ENCODE results near the gene OOSP4A. TPM values are rescaled to one million over a fixed set of nuclear protein-coding genes. Genes with fewer than 3 reads are reported as not detected.

The OOSP4A gene
- total and polyA plus RNA-seq, 2 of the 4 experiments (the other 2 are of a cell fraction): not detected

- H3K4me2 ChIP-seq (ENCODE audit: low read depth, low read length): no peak overlapping the region
- POLR2A ChIA-PET (ENCODE audit: unreplicated experiment): no interaction called here
- no TSS peak for BruUV-seq (replicated peaks)
- intact Hi-C loops (cut with micrococcal nuclease) (no loop called here), in situ Hi-C loops (cut with MboI; ENCODE audit: low sequenced_read_pairs) (no loop called here), dilution Hi-C loops (cut with HindIII; ENCODE audit: low sequenced_read_pairs, unreplicated experiment) (no loop called here)
- H3K9me1 ChIP-seq (ENCODE audit: insufficient read depth, low read length): no peaks in the 10 kb centered on the region
- no peaks in the 10 kb centered on the region for H3K4me1 ChIP-seq (ENCODE audit: control insufficient read depth, insufficient read depth, low read length)
- no peak overlapping the region for H3K4ac ChIP-seq (ENCODE audit: low read depth, low read length)
- ATAC-seq (ENCODE audit: low read depth): no peak
- no peak overlapping the region for H2AK5ac ChIP-seq (ENCODE audit: low read depth, low read length)
- CTCF ChIA-PET: no interaction called here
- no peak overlapping the region for H3K27ac ChIP-seq (ENCODE audit: insufficient read depth, low read length)
- H2AK9ac ChIP-seq (replicated peaks; ENCODE audit: low read depth, low read length, poor library complexity): no peak overlapping the region
- no peak overlapping the region for H2BK5ac ChIP-seq (ENCODE audit: low read depth, low read length, poor library complexity, severe bottlenecking)
- no peak overlapping the region for H3K23ac ChIP-seq (ENCODE audit: low read depth, low read length)
- H4K8ac ChIP-seq (ENCODE audit: low read depth in 2 of 2, low read length in 2 of 2): no peak overlapping the region
- no peaks in the 10 kb centered on the region for H3K79me1 ChIP-seq (ENCODE audit: low read depth in 1 of 2, low read length in 2 of 2)
- H2BK120ac ChIP-seq (ENCODE audit: low read depth, low read length): no peak overlapping the region
- H3K36me3 ChIP-seq (ENCODE audit: control insufficient read depth, insufficient read depth, low read length): no peaks in the 10 kb centered on the region
- no peak for DNase-seq
- no peak overlapping the region for H4K91ac ChIP-seq (ENCODE audit: insufficient read depth, low read depth, low read length)
- no CpG with 5 or more reads among the region's 1 CpG for WGBS, 2 experiments (ENCODE audit: extremely low coverage in 2 of 2, insufficient read length in 1 of 2)
- H3K14ac ChIP-seq (replicated peaks; ENCODE audit: low read depth, low read length): no peak overlapping the region
- H3K27me3 ChIP-seq (ENCODE audit: control insufficient read depth, insufficient read depth, low read length): no peaks in the 10 kb centered on the region
- no peak for TF ChIP-seq RCOR1 (IDR thresholded peaks at IDR 0.05; ENCODE audit: insufficient replicate concordance, low read length)
- no peak for TF ChIP-seq POLR2A (IDR thresholded peaks at IDR 0.05; ENCODE audit: low read depth, low read length)
- TF ChIP-seq MAZ (IDR thresholded peaks at IDR 0.05; ENCODE audit: borderline replicate concordance, low read depth, low read length): no peak
- no peak for TF ChIP-seq SMC3 (IDR thresholded peaks at IDR 0.05; ENCODE audit: low read depth, low read length)
- TF ChIP-seq MXI1 (IDR thresholded peaks at IDR 0.05; ENCODE audit: borderline replicate concordance, low read depth, low read length): no peak
- TF ChIP-seq NFE2L2 (IDR thresholded peaks at IDR 0.05; ENCODE audit: low read depth, low read length): no peak
- H3K56ac ChIP-seq (ENCODE audit: extremely low read depth, insufficient read depth, low read length): no peak overlapping the region
- H3K9ac ChIP-seq (ENCODE audit: low read depth, low read length): no peak overlapping the region
- H3K18ac ChIP-seq (ENCODE audit: low read depth, low read length): no peak overlapping the region
- no peaks in the 10 kb centered on the region for H4K20me1 ChIP-seq (ENCODE audit: insufficient read depth, low read length)
- no peaks in the 10 kb centered on the region for H3K9me3 ChIP-seq (ENCODE audit: control insufficient read depth, insufficient read depth, low read length)
- no peak overlapping the region for H2AFZ ChIP-seq (replicated peaks; ENCODE audit: low read length, poor library complexity)
- no peak overlapping the region for H4K5ac ChIP-seq (ENCODE audit: low read depth, low read length)
- H3K4me3 ChIP-seq (ENCODE audit: insufficient read depth, low read depth, low read length): no peak overlapping the region
- no peak overlapping the region for H2BK15ac ChIP-seq (ENCODE audit: low read depth, low read length)
- no peak overlapping the region for H2BK20ac ChIP-seq (ENCODE audit: low read depth, low read length)
Observed at GRCh38 chr11:59968395-59968783, 4.6 kb downstream of the OOSP4A start.

Measured in IMR-90 (cell line).